AG04450 (cell line): ENCODE results near the gene ARHGEF10L. TPM values are rescaled to one million over a fixed set of nuclear protein-coding genes. Genes with fewer than 3 reads are reported as not detected.

ENCODE experiments used
- CTCF ChIA-PET: fragments of 300-600, 350-600 bp; formaldehyde crosslinking; extraction: SDS; loops from one replicate; lab custom pipeline; 2022; ENCODE audit warnings: antibody characterized with exemption, inconsistent platforms; lab: Charles Lee
- POLR2A ChIA-PET: fragments of 350-600 bp; formaldehyde crosslinking; extraction: SDS; loops from one replicate; lab custom pipeline; 2021; ENCODE audit warnings: antibody characterized with exemption, inconsistent platforms; lab: Yijun Ruan, JAX
- DNase-seq: peaks from one replicate; pipeline ENCODE4 v3.0.0-alpha.2; 2011; ENCODE audit warnings: low read depth, low spot score
- H3K27ac ChIP-seq: one replicate; pipeline ENCODE4 v1.5.1; 2012; ENCODE audit warnings: low read depth, low read length, control low read depth
- H3K27me3 ChIP-seq: one replicate; pipeline ENCODE4 v1.6.0; 2012; ENCODE audit warnings: low read length; ENCODE audit not compliant: control insufficient read depth, insufficient read depth
- H3K4me3 ChIP-seq: 2 replicates; pipeline ENCODE4 v1.5.1; 2011; ENCODE audit warnings: mild to moderate bottlenecking, low read depth, low read length, control low read depth
- H3K9me3 ChIP-seq: 2 replicates; pipeline ENCODE4 v1.5.1; 2012; ENCODE audit warnings: low read length; ENCODE audit not compliant: control insufficient read depth, insufficient read depth
- CTCF ChIP-seq: IDR thresholded peaks from 2 replicates; pipeline ENCODE4 v1.5.1; 2011; ENCODE audit warnings: low read depth, low read length, control low read depth, inconsistent platforms
- polyA plus RNA-seq: library from polyadenylated mRNA; depleted of rRNA; stranded (reverse); fragments of >200 nt; gene quantifications from 2 replicates; pipeline ENCODE4 v1.2.3, GENCODE V29; 2011

ARHGEF10L gene
- polyA plus RNA-seq, 1 experiment = 5.7 TPM

GRCh38 chr1:17515902-17516301 lies 23.6 kb upstream of the ARHGEF10L start:
- Histone ChIP-seq H3K27me3 (peaks cover 39% of the 10 kb centered on the region), H3K4me3 (no peak overlapping the region), H3K27ac (no peak overlapping the region), H3K9me3 (no peaks in the 10 kb centered on the region)
- TF ChIP-seq CTCF = no peak
- POLR2A ChIA-PET = no interaction called here
- no peak for DNase-seq
- CTCF ChIA-PET = interaction anchor here (2.7 to 3.1 kb wide), 2 partner anchors 14 to 91 kb away, joined by 7 to 14 read pairs; no protein-coding TSS in a partner anchor

GRCh38 chr1:17516303-17517214 lies 22.9 kb upstream of the ARHGEF10L start:
- DNase-seq = no peak
- ChIA-PET POLR2A (no interaction called here), CTCF (interaction anchor here (2.7 to 3.1 kb wide), 2 partner anchors 15 to 90 kb away, joined by 7 to 14 read pairs; no protein-coding TSS in a partner anchor)
- no peak for TF ChIP-seq CTCF
- peaks cover 37% of the 10 kb centered on the region for H3K27me3 ChIP-seq
- H3K27ac ChIP-seq = no peak overlapping the region
- H3K4me3 ChIP-seq = no peak overlapping the region
- H3K9me3 ChIP-seq = no peaks in the 10 kb centered on the region

GRCh38 chr1:17520041-17520440 lies 19.5 kb upstream of the ARHGEF10L start:
- H3K9me3 ChIP-seq = no peaks in the 10 kb centered on the region
- H3K27ac ChIP-seq = no peak overlapping the region
- CTCF ChIA-PET = interaction anchor here (1.0 to 1.1 kb wide), 2 partner anchors 12 to 87 kb away, joined by 3 read pairs; no protein-coding TSS in a partner anchor
- H3K4me3 ChIP-seq = no peak overlapping the region
- no peak for TF ChIP-seq CTCF
- POLR2A ChIA-PET = no interaction called here
- H3K27me3 ChIP-seq = peaks cover 36% of the 10 kb centered on the region
- no peak for DNase-seq

- no peak for DNase-seq
- no peaks in the 10 kb centered on the region for H3K9me3 ChIP-seq
- no peak for TF ChIP-seq CTCF
- CTCF ChIA-PET = interaction anchor here (0.8 to 1.0 kb wide), 3 partner anchors 13 to 26 kb away, joined by 3 to 4 read pairs (median 3); no protein-coding TSS in a partner anchor
- H3K27ac ChIP-seq = no peak overlapping the region
- POLR2A ChIA-PET = no interaction called here
- no peak overlapping the region for H3K4me3 ChIP-seq
- peaks cover 35% of the 10 kb centered on the region for H3K27me3 ChIP-seq
Measured at GRCh38 chr1:17520473-17521319, 18.8 kb upstream of the ARHGEF10L start.
